Stomach smooth muscle (tissue), 2 donors: ENCODE data around the gene RPA1.
"Not testable (repeated sequence)": the region's sequence is repeated elsewhere in the genome, so short reads cannot be mapped to it uniquely, and the experiment has no call there.

Experiments
- H3K27ac ChIP-seq: one replicate; pipeline ENCODE4 v1.7.0; 2013; ENCODE audit warnings: mild to moderate bottlenecking, low read length, inconsistent platforms
- H3K27me3 ChIP-seq, 2 donors: one replicate each; pipeline ENCODE4 v1.7.0; 2013; ENCODE audit warnings: low read length in 2 of 2; ENCODE audit not compliant: insufficient read depth in 2 of 2, control insufficient read depth in 1 of 2
- H3K36me3 ChIP-seq, 2 donors: one replicate each; pipeline ENCODE4 v1.7.0; 2013; ENCODE audit warnings: low read length in 2 of 2; ENCODE audit not compliant: control insufficient read depth in 2 of 2, insufficient read depth in 2 of 2
- H3K4me1 ChIP-seq: one replicate; pipeline ENCODE4 v1.7.0; 2013; ENCODE audit warnings: low read length; ENCODE audit not compliant: control insufficient read depth, insufficient read depth
- H3K4me3 ChIP-seq, 2 donors: one replicate each; pipeline ENCODE4 v1.7.0; 2013; ENCODE audit warnings: low read length in 2 of 2
- H3K9ac ChIP-seq, 2 donors: one replicate each; pipeline ENCODE4 v1.7.0; 2013; ENCODE audit warnings: low read length in 2 of 2, mild to moderate bottlenecking in 1 of 2
- H3K9me3 ChIP-seq, 2 donors: one replicate each; pipeline ENCODE4 v1.7.0; 2013; ENCODE audit warnings: low read length in 2 of 2; ENCODE audit not compliant: control insufficient read depth in 2 of 2
- donor health status: healthy.
- donor health status: Pancreatic carcinoma.

RPA1 gene

GRCh38 chr17:1813088-1813487 is 16.7 kb upstream of the RPA1 start:
- Histone ChIP-seq H3K27ac (no peak overlapping the region), H3K4me1 (no peaks in the 10 kb centered on the region), H3K9me3 (no peaks in the 10 kb centered on the region), H3K27me3 (no peaks in the 10 kb centered on the region), H3K4me3 (no peak overlapping the region), H3K9ac (no peak overlapping the region), H3K36me3 (peaks cover 0 to 4% of the 10 kb centered on the region in 2 donors)

GRCh38 chr17:1820528-1821252 is 9.1 kb upstream of the RPA1 start:
- no peaks in the 10 kb centered on the region for H3K9me3 ChIP-seq
- H3K4me3 ChIP-seq, result no peak overlapping the region
- no peaks in the 10 kb centered on the region for H3K27me3 ChIP-seq
- H3K4me1 ChIP-seq, result no peaks in the 10 kb centered on the region
- H3K36me3 ChIP-seq, result peaks cover 0 to 2% of the 10 kb centered on the region in 2 donors
- H3K9ac ChIP-seq, result no peak overlapping the region
- H3K27ac ChIP-seq, result no peak overlapping the region

DNA sequence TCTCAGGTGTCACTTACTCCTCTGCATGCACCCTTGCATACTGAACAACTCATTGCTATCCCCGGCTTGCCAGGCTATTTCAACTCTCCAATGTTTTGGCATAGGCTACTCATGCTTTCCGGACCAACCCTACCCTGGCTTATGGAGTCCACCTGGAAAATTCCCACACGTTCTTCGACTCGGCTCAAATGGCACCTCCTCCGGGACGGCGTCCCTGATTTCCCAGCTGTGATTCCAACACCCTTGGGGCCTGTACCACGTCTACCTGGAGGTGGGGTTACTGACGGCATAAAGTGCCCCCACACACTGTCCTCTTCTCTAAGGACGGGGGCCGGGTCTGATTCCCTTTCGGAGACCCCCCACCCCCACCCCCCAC is 601 bp upstream of the RPA1 start:
- Histone ChIP-seq H3K4me3 (peak overlapping the region; percentile 84 to 90), H3K9me3 (no peaks in the 10 kb centered on the region), H3K27ac (peak overlapping the region; percentile 58), H3K27me3 (no peaks in the 10 kb centered on the region), H3K4me1 (peaks cover 14% of the 10 kb centered on the region), H3K9ac (peak overlapping the region; percentile 71 to 72), H3K36me3 (peaks cover 0 to 4% of the 10 kb centered on the region in 2 donors)

DNA sequence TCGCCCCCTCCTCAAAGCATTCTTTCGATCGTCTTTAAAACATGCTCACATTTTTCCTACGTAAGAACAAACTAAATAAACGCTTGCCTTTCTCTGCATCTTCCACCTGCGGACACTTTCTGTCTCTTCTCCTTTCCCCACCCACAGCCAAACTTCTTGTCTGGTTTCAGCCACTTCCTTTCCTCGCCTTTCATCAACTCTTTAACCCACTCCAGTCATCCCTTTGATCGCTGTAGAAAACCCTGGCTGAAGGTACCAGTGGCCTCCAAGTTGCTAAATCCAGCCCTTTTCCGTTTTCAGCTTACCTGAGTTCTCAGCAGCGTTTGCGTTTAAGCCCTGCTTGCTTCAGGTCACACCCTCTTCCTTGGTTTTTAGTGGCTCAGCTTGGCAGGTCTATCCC is 483 bp downstream of the RPA1 start:
- Histone ChIP-seq H3K27me3 (no peaks in the 10 kb centered on the region), H3K4me3 (peak overlapping the region; percentile 84 to 90), H3K4me1 (peaks cover 14% of the 10 kb centered on the region), H3K9ac (peak overlapping the region; percentile 72 to 82), H3K27ac (peak overlapping the region; percentile 55), H3K36me3 (peaks cover 0 to 4% of the 10 kb centered on the region in 2 donors), H3K9me3 (no peaks in the 10 kb centered on the region)

DNA sequence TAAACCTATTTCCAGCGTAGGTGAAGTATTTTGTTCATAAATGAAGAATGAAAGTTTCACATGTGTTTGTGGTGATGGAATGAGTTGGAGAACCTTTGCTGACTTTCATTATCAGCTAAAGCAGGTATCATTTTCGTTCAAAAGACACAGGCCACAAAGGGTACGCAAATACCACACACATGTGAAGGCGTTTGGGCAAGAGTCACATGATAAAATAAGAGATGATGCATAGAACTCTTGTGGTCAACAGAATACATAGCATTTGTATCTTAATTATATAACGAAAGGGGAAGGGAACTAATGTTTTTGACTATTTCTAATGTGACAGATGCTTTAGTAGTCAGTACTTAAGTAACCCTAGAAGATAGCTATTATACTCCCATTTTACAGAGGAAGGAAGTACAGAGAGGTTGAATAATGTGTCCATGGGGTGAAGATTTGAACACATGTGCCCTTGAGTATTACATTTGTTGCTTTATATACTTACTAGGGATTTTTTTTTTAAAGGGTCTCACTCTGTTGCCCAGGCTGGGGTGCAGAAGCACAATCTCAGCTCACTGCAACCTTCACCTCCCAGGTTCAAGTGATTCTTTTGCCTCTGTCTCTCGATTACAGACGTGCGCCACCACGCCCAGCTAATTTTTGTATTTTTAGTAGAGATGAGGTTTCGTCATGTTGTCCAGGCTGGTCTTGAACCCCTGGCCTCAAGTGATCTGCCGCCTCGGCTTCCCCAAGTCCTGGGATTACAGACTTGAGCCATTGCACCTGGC is 4.8 kb downstream of the RPA1 start:
- Histone ChIP-seq H3K36me3 (no peaks in the 10 kb centered on the region), H3K27me3 (no peaks in the 10 kb centered on the region), H3K9me3 (no peaks in the 10 kb centered on the region), H3K4me3 (no peak overlapping the region), H3K4me1 (peaks cover 6% of the 10 kb centered on the region), H3K27ac (no peak overlapping the region), H3K9ac (no peak overlapping the region)

GRCh38 chr17:1839516-1839915 is 9.7 kb downstream of the RPA1 start:
- peaks cover 9 to 14% of the 10 kb centered on the region in 2 donors for H3K36me3 ChIP-seq
- no peak overlapping the region for H3K9ac ChIP-seq
- H3K27me3 ChIP-seq, result no peaks in the 10 kb centered on the region
- H3K4me1 ChIP-seq, result no peaks in the 10 kb centered on the region
- H3K27ac ChIP-seq, result no peak overlapping the region
- no peaks in the 10 kb centered on the region for H3K9me3 ChIP-seq
- no peak overlapping the region for H3K4me3 ChIP-seq

DNA sequence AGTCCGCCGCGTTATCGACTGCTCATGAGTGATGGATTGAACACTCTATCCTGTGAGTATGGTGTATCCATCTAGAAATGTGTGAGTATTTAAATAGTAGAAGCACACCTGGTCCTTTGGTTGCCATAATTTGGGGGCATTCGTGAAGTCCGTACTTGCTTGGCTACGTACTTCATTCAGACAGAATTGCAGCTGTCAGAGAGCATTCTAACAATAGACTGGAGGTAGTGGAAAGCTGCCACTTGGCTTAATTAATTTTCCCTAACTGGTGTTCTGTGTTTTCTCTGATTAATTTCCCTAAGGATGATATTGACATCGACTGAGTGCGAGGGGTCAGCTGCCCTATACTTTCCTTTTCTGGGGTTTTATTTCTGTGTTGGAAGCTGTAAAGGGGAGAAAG is 14.1 kb downstream of the RPA1 start:
- H3K4me1 ChIP-seq, result no peaks in the 10 kb centered on the region
- H3K27me3 ChIP-seq, result no peaks in the 10 kb centered on the region
- H3K9me3 ChIP-seq, result no peaks in the 10 kb centered on the region
- H3K9ac ChIP-seq, result no peak overlapping the region
- no peak overlapping the region for H3K4me3 ChIP-seq
- H3K36me3 ChIP-seq, result peaks cover 31 to 38% of the 10 kb centered on the region in 2 donors
- no peak overlapping the region for H3K27ac ChIP-seq

- H3K4me1 ChIP-seq, result no peaks in the 10 kb centered on the region
- peaks cover 36 to 46% of the 10 kb centered on the region in 2 donors for H3K36me3 ChIP-seq
- H3K9ac ChIP-seq, result no peak overlapping the region
- H3K27me3 ChIP-seq, result no peaks in the 10 kb centered on the region
- H3K4me3 ChIP-seq, result no peak overlapping the region
- no peak overlapping the region for H3K27ac ChIP-seq
- no peaks in the 10 kb centered on the region for H3K9me3 ChIP-seq
Measured at GRCh38 chr17:1847191-1847590, 17.4 kb downstream of the RPA1 start.

DNA sequence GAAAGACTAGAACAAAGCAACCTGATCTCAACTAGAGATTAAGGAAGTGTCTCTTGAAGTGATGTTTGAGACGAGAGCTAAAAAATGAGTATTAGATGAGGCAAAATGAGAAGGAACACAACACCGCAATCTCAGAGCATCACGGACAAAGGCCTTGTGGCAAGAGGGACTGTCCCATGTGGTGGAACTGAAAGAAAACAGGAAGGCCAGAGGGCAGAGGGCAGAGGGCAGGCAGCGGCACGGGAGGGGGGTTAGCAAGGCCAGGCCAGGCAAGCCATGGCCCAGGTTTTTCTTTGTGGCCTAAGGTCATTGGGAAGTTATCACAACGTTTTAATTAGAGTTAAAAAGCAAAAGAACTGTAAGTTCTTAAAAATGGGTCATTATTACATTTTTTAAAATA is 22.5 kb downstream of the RPA1 start:
- Histone ChIP-seq H3K27ac (no peak overlapping the region), H3K4me1 (no peaks in the 10 kb centered on the region), H3K9ac (no peak overlapping the region), H3K27me3 (no peaks in the 10 kb centered on the region), H3K4me3 (no peak overlapping the region), H3K36me3 (peaks cover 17 to 38% of the 10 kb centered on the region in 2 donors), H3K9me3 (no peaks in the 10 kb centered on the region)

GRCh38 chr17:1853698-1854097 is 23.9 kb downstream of the RPA1 start:
- no peaks in the 10 kb centered on the region for H3K4me1 ChIP-seq
- no peaks in the 10 kb centered on the region for H3K27me3 ChIP-seq
- no peak overlapping the region for H3K27ac ChIP-seq
- H3K9ac ChIP-seq, result no peak overlapping the region
- H3K36me3 ChIP-seq, result peaks cover 11 to 31% of the 10 kb centered on the region in 2 donors
- no peaks in the 10 kb centered on the region for H3K9me3 ChIP-seq
- no peak overlapping the region for H3K4me3 ChIP-seq

- not testable (repeated sequence) for H3K9ac ChIP-seq, H3K4me1 ChIP-seq, H3K27me3 ChIP-seq, H3K9me3 ChIP-seq, H3K27ac ChIP-seq, H3K4me3 ChIP-seq
- H3K36me3 ChIP-seq, result peaks cover 11 to 24% of the 10 kb centered on the region in 2 donors
Measured at GRCh38 chr17:1856462-1856861, 26.7 kb downstream of the RPA1 start.
